ENCODE data around the gene LRRC8D. TPM values are rescaled to one million over a fixed set of nuclear protein-coding genes. Genes with fewer than 3 reads are reported as not detected.

LRRC8D gene
- total and polyA plus RNA-seq, 9 of the 15 experiments (the other 6 are each of a cell fraction or from before 2014, with no cell fraction given), result 3.4 to 53.9 (median 15.9) TPM

GRCh38 chr1:89906088-89906487 lies 85.3 kb downstream of the LRRC8D start (continued):
- TF ChIP-seq ZBTB40 (IDR thresholded peaks at IDR 0.05) (no peak), ZBTB40 (CRISPR knock-in tag; IDR thresholded peaks at IDR 0.05) (no peak)
